NCI-H446 treated with DMSO at 0.1 percent for 48 hours (cell line): ENCODE measurements around the gene LUZP1.
"Not testable (repeated sequence)": the region's sequence is repeated elsewhere in the genome, so short reads cannot be mapped to it uniquely, and the experiment has no call there.

Source experiments
- DNase-seq: peaks from one replicate; lab custom pipeline; 2025; lab: John Stamatoyannopoulos, UW

Gene LUZP1

GRCh38 chr1:23168445-23169194 is at the start of gene LUZP1:
Gene LUZP1 (minus strand): TSS chr1:23168856.
- DNase-seq = peak; percentile 79

- no peak for DNase-seq
Observed at GRCh38 chr1:23217421-23218115, 48.9 kb upstream of the LUZP1 start, which contains the start of gene HTR1D. Gene HTR1D (minus strand): TSS chr1:23217502. CDS start chr1:23194219, 23,283 bp downstream.

GRCh38 chr1:23216771-23217420 is 48.2 kb upstream of the LUZP1 start:
- DNase-seq = no peak

- no peak for DNase-seq
Observed at GRCh38 chr1:23215751-23216449, 47.2 kb upstream of the LUZP1 start.

GRCh38 chr1:23215291-23215690 is 46.6 kb upstream of the LUZP1 start:
- no peak for DNase-seq

GRCh38 chr1:23214640-23215039 is 46.0 kb upstream of the LUZP1 start:
- no peak for DNase-seq

- DNase-seq = no peak
Observed at GRCh38 chr1:23211955-23212354, 43.3 kb upstream of the LUZP1 start.

- DNase-seq = no peak
Observed at GRCh38 chr1:23210963-23211362, 42.3 kb upstream of the LUZP1 start.

GRCh38 chr1:23210351-23210785 is 41.7 kb upstream of the LUZP1 start:
- no peak for DNase-seq

GRCh38 chr1:23209770-23210169 is 41.1 kb upstream of the LUZP1 start:
- no peak for DNase-seq

GRCh38 chr1:23208527-23208926 is 39.9 kb upstream of the LUZP1 start:
- no peak for DNase-seq

GRCh38 chr1:23207733-23208132 is 39.1 kb upstream of the LUZP1 start:
- DNase-seq = not testable (repeated sequence)

- DNase-seq = no peak
Observed at GRCh38 chr1:23202263-23202749, 33.6 kb upstream of the LUZP1 start.

- DNase-seq = no peak
Observed at GRCh38 chr1:23200883-23201282, 32.2 kb upstream of the LUZP1 start.

- no peak for DNase-seq
Observed at GRCh38 chr1:23198373-23198772, 29.7 kb upstream of the LUZP1 start.

GRCh38 chr1:23196627-23197328 is 28.1 kb upstream of the LUZP1 start:
- no peak for DNase-seq

GRCh38 chr1:23194119-23194984 is 25.7 kb upstream of the LUZP1 start:
- no peak for DNase-seq

GRCh38 chr1:23193391-23194118 is 24.9 kb upstream of the LUZP1 start:
- DNase-seq = no peak

GRCh38 chr1:23191199-23191598 is 22.5 kb upstream of the LUZP1 start:
- no peak for DNase-seq
